Muscle of arm (tissue), 12 donors: ENCODE results near the gene MAGI1. TPM values are rescaled to one million over a fixed set of nuclear protein-coding genes. Genes with fewer than 3 reads are reported as not detected.
A peak's percentile ranks its signal among the peaks of the same experiment; 100 is the strongest.

Experiments used
- DNase-seq: peaks from one replicate; pipeline ENCODE4 v3.0.0-alpha.2; 2013
- polyA plus RNA-seq, 12 donors: library from polyadenylated mRNA; unstranded; fragments of 120-200 nt; gene quantifications; one replicate each; pipeline ENCODE4 v1.2.1, GENCODE V29; 2013; ENCODE audit not compliant: insufficient read length in 12 of 12

Gene MAGI1
- polyA plus RNA-seq, 12 donors = 10.7 to 34.9 (median 14.0) TPM; not detected in 1

DNA sequence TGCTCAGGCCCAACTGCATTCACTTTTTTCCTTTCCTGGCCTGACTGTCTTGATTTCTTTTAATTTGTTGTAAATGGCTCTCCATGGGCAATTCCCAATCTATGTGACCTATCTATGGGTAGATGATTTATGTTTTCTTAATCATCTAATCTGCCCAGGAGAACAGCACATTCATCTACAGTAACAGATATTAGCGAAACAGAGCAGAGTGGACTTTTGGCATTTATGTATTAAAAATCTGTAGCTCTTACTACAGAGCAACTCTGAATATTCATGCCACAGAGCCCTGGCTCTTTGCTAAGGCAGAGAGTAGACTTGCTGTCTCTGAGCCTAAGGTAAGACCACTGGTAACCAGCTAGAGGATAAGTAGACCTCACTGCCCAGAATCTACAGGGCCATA lies 676.0 kb downstream of the MAGI1 start:
- no peak for DNase-seq

DNA sequence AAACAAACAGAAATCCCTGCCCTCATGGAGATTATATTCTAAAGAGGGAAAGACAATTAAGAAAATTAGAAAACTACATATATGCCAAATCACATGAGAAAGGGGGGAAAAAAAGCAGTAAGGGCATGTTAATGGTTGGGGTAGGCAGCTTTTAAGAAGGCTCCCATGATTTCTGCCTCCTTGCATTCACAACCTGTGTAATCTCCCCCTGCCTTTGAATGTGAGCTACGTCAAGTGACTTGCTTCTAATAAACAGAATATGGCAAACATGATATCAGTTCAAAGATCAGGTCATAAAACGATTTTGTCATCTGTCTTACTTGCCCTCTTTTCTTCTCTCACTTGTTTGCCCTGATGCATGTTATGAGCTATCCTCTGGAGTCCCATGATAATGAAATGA lies 677.3 kb downstream of the MAGI1 start:
- no peak for DNase-seq

DNA sequence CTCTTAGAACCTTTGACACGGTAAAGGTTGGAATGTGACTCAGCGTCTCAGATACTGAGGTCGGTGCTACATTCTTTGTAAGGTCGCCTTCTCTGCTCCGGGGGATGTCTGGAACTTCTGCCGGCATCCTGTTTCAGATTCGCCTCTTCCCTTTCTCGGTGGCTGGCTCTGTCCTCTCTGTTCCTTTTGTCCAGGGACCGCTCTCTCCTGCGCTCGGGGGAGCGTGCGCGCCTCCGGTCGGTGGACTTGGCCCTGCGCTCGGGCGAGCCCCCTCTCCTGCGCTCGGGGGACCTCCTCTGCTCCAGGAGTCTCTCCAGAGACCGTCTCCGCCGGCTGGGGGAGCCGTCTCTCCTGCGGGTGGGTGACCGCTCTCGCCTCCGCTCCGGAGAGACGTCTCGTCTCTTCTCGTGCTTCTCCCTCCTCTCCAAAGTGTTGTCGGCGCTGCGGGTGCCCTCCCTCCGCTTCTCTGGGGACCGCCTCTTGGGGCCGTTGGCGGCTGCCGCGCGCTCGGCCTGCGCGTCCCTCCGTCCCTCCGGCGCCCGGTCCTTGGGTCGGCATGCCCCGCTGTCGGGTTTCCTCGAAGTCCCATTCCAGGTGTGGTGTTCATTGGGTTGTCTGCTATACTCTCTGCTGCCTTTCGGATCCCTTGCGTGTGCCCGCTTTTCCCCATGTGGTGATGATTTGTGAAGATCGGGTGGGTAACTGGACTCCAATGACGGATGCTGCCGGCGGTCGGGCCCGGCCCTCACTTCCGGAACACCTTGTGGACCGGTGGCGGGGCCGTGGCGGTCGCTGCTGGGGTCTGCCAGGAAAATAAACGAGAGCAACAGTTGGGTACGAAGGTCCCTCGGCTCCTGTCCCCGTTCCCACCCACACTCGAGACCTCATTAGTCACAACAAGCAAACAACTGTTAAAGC lies 682.1 kb downstream of the MAGI1 start:
- no peak for DNase-seq

DNA sequence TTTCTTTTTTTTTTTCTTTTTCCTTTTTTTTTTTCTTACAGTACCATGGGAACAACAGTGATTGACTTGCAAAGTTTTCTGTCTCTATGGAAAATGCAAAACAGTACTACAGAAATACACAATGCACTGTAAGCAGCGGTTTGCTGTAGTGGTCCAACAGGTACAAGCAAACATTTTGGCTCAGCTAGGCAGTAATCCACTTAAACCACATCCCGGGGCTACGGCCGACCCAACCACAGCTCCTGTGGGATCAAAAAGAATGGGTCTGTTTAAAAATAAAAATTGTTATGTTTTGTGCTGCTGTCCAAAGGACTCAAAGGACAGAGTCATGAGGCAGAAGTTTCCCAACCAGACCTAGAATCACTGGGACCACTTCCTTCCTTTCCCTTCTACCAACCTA lies 683.8 kb downstream of the MAGI1 start:
- no peak for DNase-seq

DNA sequence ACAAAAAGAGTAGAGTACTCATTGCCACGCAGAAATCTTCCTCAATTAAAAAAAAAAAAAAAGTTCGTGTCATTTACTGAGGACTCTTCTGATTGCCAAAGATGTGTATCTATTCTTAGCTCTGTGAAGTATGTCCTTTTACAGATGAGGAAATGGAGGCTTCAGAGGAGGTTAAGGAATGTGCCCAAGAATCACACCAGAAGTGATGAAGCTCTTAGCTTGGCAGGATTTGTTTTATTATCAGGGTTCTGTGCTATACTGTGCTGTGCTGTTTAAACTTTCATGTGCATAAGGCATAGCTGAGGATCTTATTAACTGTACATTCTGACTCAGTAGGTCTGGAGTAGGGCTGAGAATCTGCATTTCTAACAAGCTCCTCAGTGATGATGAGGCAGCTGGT lies 685.8 kb downstream of the MAGI1 start:
- DNase-seq = no peak

DNA sequence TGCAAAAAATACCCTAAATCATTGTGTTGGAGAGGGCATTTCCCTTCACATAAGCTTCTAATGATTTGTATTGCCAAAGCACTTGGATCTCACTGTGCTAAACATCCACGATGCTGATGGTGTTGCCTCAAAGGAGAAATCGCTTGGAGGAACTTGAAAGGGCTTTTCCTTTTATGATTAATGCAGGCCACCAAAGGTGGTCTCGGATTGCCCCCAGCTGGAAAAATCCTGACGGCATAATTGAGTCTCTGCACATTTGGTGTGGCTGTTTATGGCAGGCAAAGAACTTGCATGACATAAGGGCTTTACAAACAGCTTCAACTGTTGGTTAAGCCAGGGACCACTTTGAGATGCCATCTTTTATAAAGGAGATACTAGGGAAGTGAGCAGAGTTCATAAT lies 687.0 kb downstream of the MAGI1 start:
- DNase-seq = no peak

DNA sequence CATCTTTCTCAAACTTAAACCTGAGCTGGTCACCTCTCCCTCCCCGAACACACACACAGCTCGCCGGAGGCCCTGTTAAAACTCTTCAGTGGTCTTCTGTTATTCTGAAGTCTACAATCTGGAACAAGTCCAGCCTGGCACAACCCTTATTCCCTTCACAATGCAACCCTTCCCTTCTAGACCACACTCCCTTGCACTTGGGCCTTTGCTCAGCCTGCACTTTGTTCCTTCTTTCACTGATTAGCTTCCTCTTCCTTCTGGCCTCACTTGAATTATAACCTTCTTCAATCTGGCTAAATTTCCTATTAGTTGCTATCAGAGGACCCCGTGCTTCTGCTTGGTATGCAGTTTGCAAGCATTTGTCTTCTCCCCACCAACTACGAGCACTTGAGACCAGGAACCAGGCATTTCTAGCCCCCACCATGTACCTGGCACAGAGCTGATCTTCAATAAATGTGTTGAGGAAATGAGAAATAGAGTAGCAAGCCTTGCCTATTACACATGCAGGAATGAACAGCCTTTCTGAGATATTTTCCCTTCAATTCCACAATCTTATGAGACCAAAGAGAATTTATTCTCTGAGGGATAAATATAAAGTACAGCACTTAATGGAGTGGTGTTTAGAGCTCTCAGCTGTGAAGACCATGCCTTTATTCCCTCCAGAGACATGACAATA lies 687.8 kb downstream of the MAGI1 start:
- DNase-seq = no peak

DNA sequence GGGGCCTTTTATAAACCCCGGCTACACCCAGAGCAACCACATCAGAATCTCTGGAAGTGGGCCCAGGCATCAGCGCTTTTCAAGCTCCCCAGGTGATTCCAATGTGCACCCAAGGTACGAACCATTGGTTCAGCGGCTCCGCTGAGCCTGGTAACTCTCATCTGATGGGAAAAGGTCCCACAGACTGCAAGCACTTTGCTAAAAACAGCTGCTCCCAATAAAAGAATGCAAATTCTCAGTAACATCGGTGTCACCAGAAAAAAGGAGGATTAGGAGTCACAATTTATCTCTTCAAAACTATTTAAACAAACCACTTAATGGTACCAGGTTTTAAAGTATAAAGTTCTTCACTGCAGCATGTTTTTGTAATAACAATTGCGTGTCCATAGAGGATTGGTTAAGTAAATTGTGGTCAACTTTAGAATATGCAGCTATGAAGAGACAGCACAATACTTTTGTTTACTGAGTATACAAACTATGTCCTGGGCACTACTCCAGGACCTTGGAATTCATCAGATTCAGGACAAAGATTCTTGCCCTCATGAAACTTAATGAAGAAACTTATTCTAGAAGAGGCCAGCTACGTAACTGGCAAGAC lies 690.2 kb downstream of the MAGI1 start:
- no peak for DNase-seq

DNA sequence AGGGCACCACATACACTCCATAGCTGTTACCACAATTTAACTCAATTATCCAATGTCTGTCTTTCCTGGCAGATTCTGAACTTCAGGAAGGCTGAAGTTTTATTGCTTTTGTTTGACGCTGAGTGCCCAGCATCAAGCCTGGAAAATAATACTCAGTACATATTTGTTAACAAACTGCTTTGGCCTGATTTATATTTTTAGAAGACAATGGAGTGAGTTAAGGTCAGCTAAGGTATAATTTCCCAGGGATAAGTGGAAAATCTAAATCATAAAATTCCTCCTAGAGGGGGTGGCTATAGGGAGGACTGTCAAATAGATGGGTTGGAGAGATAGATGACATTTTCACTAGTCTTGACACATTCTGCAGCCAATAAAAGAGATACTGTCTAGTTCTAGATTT lies 691.6 kb downstream of the MAGI1 start:
- no peak for DNase-seq

DNA sequence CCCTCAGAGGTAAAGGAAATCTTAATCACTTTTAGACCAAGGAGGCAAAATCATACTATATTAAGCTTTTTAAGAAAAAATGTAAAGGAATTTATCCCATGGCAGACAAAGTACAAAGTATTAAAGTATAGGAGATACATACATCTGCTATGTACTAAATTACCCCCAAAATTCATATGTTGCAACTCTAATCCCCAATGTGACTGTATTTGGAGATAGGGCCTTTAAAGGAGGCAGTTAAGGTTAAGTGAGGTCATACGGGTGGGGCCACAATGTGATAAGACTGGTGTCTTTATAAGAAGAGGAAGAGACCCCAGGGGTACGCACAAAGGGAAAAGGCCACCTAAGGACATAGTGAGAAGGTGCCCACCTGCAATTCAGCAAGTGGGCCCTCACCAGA lies 693.9 kb downstream of the MAGI1 start:
- no peak for DNase-seq

DNA sequence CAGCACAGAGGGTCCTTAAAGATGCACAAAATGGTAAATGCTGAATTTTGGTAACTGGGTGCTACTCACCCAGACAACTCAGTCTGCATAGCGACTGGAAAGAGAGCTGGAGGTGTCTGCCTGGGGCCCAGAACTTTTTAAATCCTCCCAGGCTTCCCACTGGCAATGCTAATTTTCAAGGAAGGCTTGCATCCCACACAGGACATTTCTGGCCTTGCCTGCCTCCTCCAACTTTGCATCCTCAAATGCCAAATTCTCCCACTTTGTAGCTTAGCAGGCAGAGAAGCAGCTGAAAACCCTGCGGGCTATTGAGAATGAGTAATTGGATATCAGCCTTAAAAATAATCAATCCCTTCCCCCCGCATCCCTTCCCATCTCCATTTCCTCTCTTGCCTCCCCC lies 694.3 kb downstream of the MAGI1 start:
- DNase-seq = no peak

DNA sequence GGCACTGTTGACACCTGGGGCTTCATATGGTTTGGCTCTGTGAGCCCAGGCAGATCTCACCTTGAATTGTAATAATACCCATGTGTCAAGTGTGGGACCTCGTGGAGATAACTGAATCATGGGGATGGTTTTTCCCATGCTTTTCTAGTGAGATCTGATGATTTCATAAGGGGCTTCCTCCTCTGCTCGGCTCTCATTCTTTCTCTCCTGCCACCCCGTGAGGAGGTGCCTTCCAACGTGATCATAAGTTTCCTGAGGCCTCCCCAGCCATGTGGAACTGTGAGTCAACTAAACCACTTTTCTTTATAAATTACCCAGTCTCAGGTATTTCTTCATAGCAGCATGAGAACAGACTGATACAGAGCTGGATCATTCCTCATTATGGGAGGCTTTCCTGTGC lies 695.0 kb downstream of the MAGI1 start:
- no peak for DNase-seq

DNA sequence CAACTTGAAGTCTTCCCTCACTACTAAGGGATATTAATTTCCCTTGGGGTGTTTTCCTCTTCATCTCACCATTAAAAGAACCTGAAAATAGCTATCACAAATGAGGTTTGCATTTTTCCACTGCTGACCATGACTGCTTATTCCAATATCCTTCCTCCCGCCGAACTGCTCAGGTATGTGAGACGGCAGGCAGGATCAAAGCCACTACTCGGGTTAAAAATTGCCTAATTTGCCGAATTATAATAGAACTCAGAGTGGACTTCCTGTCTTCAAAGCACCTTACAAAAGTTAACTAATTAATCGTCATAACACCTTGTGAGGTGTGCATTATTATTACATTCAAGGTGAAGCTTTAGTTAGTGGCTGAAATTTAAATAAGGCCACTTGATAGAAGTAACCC lies 695.7 kb downstream of the MAGI1 start:
- no peak for DNase-seq

DNA sequence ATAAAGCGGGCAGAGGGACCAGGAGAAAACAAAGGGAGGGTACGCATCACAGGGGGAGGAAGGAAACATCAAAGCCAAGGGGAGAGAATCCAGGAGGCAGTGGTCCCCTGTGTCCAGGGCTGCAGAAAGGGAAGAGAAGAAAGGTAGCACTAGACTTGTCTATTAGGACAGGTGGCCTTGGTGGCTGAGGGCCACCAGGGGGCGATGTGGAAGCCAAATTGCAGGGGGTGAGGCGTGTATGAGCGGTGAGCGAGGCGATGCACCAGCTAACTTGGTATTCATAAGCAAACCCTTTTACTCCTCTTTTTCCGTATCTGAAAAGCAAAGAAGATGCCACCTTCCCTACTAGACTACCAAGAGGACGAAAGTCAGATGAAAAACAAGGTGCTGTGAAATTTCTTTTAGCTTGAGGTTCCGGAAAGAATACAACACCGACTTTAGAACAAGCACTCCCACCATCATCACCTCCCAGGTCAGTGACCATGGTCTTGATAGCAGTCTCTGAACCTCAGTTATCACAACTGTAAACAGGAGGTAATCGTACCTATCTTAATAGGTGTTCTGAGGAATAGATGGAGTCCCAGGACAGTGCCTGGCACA lies 696.5 kb downstream of the MAGI1 start:
- no peak for DNase-seq

DNA sequence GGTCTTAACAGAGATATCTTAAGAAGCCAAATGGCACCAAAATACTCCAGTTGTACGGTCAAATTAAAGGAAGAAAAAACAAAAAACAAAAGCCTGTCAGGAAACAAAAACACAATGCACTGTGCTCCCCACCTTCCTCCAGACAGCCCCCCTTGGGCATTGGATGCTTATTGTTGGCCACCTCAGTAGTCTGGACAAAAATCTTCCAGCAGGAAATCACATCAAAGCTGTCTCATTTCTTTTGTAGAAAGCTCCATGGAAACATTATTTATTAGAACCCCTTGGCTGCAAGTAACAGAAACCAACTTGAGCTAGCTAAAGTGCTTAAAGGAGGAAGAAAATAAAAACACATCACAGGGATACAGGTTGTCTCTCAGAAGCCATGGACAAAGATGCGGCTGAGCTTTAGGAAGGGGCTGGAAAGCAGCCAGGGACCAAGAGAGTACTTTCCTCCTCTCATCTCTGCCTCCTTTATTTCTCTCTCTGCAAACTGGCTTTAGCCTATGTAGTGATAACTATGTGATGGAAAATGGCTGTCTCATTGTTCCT lies 699.5 kb downstream of the MAGI1 start:
- DNase-seq = no peak

DNA sequence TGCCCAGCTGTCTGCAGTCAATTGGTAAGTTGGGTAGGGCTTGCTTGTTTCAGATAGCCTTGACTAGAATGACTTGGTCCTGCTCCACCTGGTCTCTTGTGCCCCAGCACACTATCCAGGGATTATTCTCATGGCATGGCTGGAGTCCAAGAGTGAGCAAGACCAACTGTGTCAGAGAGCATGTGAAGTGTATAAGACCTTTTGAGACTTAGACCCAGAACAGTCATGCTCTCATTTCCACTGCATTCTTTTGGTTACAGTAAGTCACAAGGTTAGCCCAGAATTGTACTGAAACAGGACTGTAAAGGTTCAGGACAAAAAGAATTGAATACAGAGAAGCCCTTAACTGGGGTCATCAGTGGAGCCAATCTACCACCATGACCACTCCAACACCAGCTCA lies 700.1 kb downstream of the MAGI1 start:
- no peak for DNase-seq

DNA sequence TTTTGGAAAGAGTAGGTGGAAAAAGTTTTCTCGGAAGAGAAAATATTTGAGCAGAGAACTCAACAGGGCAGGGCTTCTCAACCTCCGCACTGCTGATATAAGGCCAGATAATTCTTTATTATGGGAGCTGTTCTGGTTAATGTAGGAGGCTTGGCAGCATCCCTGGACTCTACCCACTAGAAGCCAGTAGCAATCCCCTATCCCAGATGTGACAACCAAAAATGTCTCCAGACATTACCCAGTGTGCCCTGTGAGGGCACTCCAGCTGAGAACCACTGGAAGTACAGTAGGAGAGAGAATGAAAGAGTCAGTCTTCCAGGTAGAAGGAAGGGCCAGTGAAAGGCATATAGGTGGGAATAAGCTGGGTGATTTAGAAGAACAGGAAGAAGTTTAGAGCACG lies 703.1 kb downstream of the MAGI1 start:
- no peak for DNase-seq

DNA sequence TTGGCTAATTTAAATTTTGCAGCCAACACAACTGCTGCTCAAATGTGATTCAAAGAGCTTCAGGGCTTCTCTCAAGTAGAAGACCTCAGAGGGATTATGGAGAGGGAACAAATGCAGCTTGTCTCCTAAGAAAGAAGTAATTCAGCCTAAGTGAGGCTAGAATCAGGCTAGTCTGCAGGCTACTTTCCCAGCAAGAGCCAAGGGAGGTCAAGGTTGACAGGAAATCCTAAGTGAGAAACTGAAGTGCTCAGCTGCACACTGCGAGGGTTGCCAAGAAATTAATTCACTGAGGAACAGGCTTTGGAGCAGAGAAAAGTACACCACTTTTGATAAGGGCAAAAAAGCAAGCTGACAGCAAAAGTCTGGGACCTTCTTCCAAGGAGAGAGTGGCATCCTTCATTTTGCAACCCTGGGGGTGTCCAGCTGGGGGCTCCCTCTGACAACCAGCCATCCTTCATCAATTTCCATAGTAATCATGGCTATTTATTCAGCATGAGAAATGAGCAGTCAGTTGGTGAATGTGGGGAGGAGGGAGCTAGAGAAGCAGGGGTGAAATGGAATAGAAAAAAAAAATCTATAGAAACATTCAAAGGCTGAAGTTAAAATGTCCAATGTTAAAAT lies 704.6 kb downstream of the MAGI1 start:
- peak; percentile 54 for DNase-seq

DNA sequence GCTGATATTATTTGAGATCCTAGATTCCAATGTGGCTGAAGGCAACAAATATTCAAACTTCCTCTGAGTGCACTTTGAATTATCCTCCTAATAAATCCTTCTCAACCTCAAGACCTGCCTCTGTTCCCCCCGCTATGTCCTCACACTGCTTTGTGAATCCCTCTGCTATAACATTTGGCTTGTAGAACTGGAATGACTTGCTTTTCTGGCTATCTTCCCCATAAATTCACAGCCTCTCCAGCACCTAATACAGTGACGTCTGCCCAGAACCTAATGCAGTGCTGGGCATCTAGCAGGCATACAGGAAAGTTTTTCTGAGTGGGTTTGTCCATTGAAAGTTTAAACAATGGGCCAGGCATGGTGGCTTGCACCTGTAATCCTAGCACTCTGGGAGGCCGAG lies 707.0 kb downstream of the MAGI1 start:
- no peak for DNase-seq

DNA sequence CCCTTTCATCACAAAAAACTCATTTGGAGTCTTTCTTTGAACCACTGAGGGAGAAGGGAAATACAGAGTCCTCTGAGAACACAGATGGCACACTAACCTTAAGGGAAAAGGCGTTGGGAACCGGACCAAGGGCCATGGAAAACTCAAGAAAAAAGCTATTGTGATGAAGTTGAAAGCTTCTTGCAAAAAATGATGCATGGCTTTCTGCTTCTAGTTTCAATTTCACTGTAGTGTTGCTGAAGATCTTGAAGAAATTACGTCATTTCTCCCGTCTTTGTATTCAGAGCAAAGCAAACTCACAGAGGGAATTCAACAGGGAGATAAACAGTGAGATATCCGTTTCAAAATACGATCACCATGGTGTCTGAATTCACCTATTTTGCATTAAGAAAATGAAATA lies 708.6 kb downstream of the MAGI1 start:
- DNase-seq = no peak

DNA sequence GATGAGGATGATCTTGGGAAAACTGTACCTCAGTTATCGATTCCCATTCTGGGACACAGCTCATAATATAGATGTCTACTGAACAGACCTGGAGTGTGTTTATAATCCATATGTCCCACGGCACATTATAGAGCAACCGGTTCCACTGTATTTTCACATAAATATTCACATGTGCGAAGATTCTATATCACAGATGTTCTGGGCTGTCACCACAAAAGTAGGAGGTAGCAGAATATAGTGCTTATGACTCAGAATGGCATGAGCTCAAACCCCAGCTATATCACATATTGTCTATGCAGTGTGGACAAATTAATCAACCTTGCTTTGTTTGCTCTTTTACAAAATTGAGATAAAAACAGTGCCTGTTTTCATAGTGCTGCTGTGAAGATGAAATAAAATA lies 710.6 kb downstream of the MAGI1 start:
- DNase-seq = no peak

DNA sequence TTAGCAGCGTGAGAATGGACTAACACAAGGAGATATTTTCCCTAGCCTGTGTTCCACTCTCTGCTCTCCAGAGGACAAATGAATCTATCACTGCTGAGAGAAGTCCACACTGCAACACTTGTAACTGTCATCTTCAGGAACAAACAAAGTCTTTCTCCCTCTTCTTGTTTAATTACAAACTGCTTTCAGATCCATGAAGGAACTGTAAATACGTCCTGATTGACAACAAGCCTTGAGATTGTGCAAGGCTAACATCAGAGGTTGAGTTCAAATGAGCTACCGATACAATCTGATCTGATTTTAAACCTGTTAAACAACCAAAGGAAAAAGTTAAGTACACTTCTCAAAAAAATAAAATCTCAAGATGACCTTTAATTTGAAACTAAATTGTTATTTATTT lies 712.1 kb downstream of the MAGI1 start:
- DNase-seq = no peak
